A673 (cell line): ENCODE data around the gene BCL10. TPM values are rescaled to one million over a fixed set of nuclear protein-coding genes. Genes with fewer than 3 reads are reported as not detected.

Experiments
- BruUV-seq: library from RNA; stranded (reverse); fragments of 400-500 nt; replicated peaks from 2 replicates; lab custom pipeline; 2021; lab: Mats Ljungman, UMichigan
- CTCF ChIA-PET: fragments of 300-600 bp; sonication (Branson Sonifier 250); formaldehyde crosslinking; loops from one replicate; lab custom pipeline; 2022; ENCODE audit warnings: antibody characterized with exemption; lab: Charles Lee
- POLR2A ChIA-PET: fragments of 300-600 bp; sonication (Branson Sonifier 250); formaldehyde crosslinking; loops from one replicate; lab custom pipeline; 2022; ENCODE audit warnings: antibody characterized with exemption; ENCODE audit not compliant: low non-redundant PET; lab: Charles Lee
- DNase-seq: peaks from one replicate; pipeline ENCODE4 v3.0.0-alpha.2; 2015; ENCODE audit warnings: low spot score
- H3K27ac ChIP-seq: fragments of 200-600 bp; sonication (generic); 2 replicates; pipeline ENCODE4 v1.5.1; 2016; ENCODE audit warnings: mixed run types, low read depth, mild to moderate bottlenecking, mixed read lengths, antibody characterized with exemption, low read length; ENCODE audit not compliant: poor library complexity, severe bottlenecking
- H3K27me3 ChIP-seq: fragments of 200-600 bp; sonication (generic); replicated peaks from 2 replicates; pipeline ENCODE4 v1.6.1; 2017; ENCODE audit warnings: mixed run types, low read depth, mild to moderate bottlenecking, mixed read lengths, antibody characterized with exemption, low read length; ENCODE audit not compliant: insufficient read depth, poor library complexity
- H3K36me3 ChIP-seq: fragments of 200-600 bp; sonication (generic); 2 replicates; pipeline ENCODE4 v1.6.1; 2016; ENCODE audit warnings: mixed run types, mild to moderate bottlenecking, mixed read lengths, antibody characterized with exemption, low read length; ENCODE audit not compliant: insufficient read depth, poor library complexity, severe bottlenecking
- H3K4me1 ChIP-seq: fragments of 200-600 bp; sonication (generic); 2 replicates; pipeline ENCODE4 v1.6.1; 2017; ENCODE audit warnings: mixed run types, mild to moderate bottlenecking, mixed read lengths, antibody characterized with exemption, low read length; ENCODE audit not compliant: insufficient read depth, poor library complexity, severe bottlenecking
- H3K4me3 ChIP-seq: fragments of 200-600 bp; sonication (generic); 2 replicates; pipeline ENCODE4 v1.5.1; 2016; ENCODE audit warnings: low read depth, mixed run types, mild to moderate bottlenecking, mixed read lengths, low read length; ENCODE audit not compliant: poor library complexity, severe bottlenecking
- H3K9me3 ChIP-seq: fragments of 200-600 bp; sonication (generic); 2 replicates; pipeline ENCODE4 v1.6.1; 2016; ENCODE audit warnings: mixed run types, low read depth, mild to moderate bottlenecking, mixed read lengths, antibody characterized with exemption, low read length; ENCODE audit not compliant: poor library complexity, severe bottlenecking
- EZH2 ChIP-seq: fragments of 200-600 bp; sonication (generic); IDR thresholded peaks from 2 replicates; pipeline ENCODE4 v1.6.1; 2017; ENCODE audit warnings: borderline replicate concordance, low read depth, mild to moderate bottlenecking, mixed read lengths, antibody characterized with exemption, low read length; ENCODE audit not compliant: poor library complexity, severe bottlenecking
- intact Hi-C: fragments of 100-400 bp; cut with micrococcal nuclease; formaldehyde crosslinking; loops from one replicate; pipeline ENCODE4 v1.10.0; 2022; ENCODE audit not compliant: unreplicated experiment
- total RNA-seq: library from RNA; stranded (reverse); gene quantifications from 2 replicates; pipeline ENCODE4 v1.2.3, GENCODE V29; 2021
- TF ChIP-seq, protein P1 (sequence below): fragments of 300-800, 200-600 bp; sonication (generic); conservative IDR thresholded peaks from 2 replicates; pipeline ENCODE4 v1.5.1; 2017; ENCODE audit warnings: low read depth, mild to moderate bottlenecking, antibody characterized with exemption, low read length, moderate library complexity, mixed read lengths

The BCL10 gene
- total RNA-seq, 1 experiment from 2014 or later, result 20.9 TPM

- no peaks in the 10 kb centered on the region for H3K27me3 ChIP-seq
- no peaks in the 10 kb centered on the region for H3K9me3 ChIP-seq
- no peaks in the 10 kb centered on the region for H3K36me3 ChIP-seq
- ChIA-PET POLR2A (no interaction called here), CTCF (no interaction called here)
- H3K4me1 ChIP-seq, result peaks cover 19% of the 10 kb centered on the region
- no peak for TF ChIP-seq EZH2
- TF ChIP-seq, protein P1, sequence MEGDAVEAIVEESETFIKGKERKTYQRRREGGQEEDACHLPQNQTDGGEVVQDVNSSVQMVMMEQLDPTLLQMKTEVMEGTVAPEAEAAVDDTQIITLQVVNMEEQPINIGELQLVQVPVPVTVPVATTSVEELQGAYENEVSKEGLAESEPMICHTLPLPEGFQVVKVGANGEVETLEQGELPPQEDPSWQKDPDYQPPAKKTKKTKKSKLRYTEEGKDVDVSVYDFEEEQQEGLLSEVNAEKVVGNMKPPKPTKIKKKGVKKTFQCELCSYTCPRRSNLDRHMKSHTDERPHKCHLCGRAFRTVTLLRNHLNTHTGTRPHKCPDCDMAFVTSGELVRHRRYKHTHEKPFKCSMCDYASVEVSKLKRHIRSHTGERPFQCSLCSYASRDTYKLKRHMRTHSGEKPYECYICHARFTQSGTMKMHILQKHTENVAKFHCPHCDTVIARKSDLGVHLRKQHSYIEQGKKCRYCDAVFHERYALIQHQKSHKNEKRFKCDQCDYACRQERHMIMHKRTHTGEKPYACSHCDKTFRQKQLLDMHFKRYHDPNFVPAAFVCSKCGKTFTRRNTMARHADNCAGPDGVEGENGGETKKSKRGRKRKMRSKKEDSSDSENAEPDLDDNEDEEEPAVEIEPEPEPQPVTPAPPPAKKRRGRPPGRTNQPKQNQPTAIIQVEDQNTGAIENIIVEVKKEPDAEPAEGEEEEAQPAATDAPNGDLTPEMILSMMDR, result no peak
- intact Hi-C loops, result no loop called here
- DNase-seq, result no peak
- H3K27ac ChIP-seq, result no peak overlapping the region
- no TSS peak for BruUV-seq
- H3K4me3 ChIP-seq, result no peak overlapping the region
These were observed 38.8 kb downstream of the BCL10 start for GRCh38 chr1:85237613-85238012.

GRCh38 chr1:85230305-85230977 lies 46.0 kb downstream of the BCL10 start:
- Histone ChIP-seq H3K27ac (no peak overlapping the region), H3K36me3 (no peaks in the 10 kb centered on the region), H3K4me1 (peaks cover 17% of the 10 kb centered on the region), H3K4me3 (no peak overlapping the region), H3K27me3 (no peaks in the 10 kb centered on the region), H3K9me3 (no peaks in the 10 kb centered on the region)
- CTCF ChIA-PET, result interaction anchor here (2.3 kb wide), 1 partner anchor 285 kb away, joined by 13 read pairs; no protein-coding TSS in a partner anchor
- no TSS peak for BruUV-seq
- POLR2A ChIA-PET, result no interaction called here
- peak; percentile 36 for DNase-seq
- intact Hi-C loops, result no loop called here
- TF ChIP-seq, protein P1, result peak; percentile 50
- TF ChIP-seq EZH2, result no peak

- Histone ChIP-seq H3K36me3 (no peaks in the 10 kb centered on the region), H3K4me1 (peaks cover 25% of the 10 kb centered on the region), H3K27ac (no peak overlapping the region), H3K9me3 (no peaks in the 10 kb centered on the region), H3K4me3 (no peak overlapping the region), H3K27me3 (no peaks in the 10 kb centered on the region)
- intact Hi-C loops, result no loop called here
- TF ChIP-seq, protein P1, result no peak
- no peak for TF ChIP-seq EZH2
- CTCF ChIA-PET, result interaction anchor here (0.6 to 2.3 kb wide), 2 partner anchors 125 to 285 kb away, joined by 3 to 13 read pairs; no protein-coding TSS in a partner anchor
- POLR2A ChIA-PET, result no interaction called here
- BruUV-seq, result no TSS peak
- DNase-seq, result peak; percentile 18
These were observed 46.8 kb downstream of the BCL10 start for GRCh38 chr1:85229574-85230097.
